Activated naive CD4-positive, alpha-beta T cell treated with anti-CD3 and anti-CD28 coated beads, Interleukin-2, amount 50 U/mL, for 16 hours (primary cell): Measurements from ENCODE around the gene ZFYVE9.

ENCODE experiments used
- DNase-seq: peaks from one replicate; pipeline ENCODE4 v3.0.0-alpha.2; 2020

Gene ZFYVE9

DNA sequence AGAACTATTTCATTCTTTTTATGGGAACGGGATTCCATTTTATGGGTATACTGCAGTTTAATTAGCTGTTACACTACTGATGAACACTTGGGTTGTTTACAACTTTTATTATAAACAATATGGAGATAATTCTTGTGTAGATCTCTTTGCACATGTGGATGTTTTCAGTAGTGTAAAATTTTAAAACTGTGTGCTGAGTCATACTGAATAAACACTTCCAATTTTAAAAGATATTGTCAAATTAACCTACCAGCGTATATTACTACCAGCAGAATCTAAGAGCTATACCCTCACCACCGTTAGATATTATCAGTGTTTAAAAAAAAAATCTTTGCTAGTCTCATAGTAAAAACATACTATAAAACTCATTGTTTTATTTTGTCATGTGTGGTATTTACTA lies 118.0 kb downstream of the ZFYVE9 start:
- DNase-seq, result no peak

DNA sequence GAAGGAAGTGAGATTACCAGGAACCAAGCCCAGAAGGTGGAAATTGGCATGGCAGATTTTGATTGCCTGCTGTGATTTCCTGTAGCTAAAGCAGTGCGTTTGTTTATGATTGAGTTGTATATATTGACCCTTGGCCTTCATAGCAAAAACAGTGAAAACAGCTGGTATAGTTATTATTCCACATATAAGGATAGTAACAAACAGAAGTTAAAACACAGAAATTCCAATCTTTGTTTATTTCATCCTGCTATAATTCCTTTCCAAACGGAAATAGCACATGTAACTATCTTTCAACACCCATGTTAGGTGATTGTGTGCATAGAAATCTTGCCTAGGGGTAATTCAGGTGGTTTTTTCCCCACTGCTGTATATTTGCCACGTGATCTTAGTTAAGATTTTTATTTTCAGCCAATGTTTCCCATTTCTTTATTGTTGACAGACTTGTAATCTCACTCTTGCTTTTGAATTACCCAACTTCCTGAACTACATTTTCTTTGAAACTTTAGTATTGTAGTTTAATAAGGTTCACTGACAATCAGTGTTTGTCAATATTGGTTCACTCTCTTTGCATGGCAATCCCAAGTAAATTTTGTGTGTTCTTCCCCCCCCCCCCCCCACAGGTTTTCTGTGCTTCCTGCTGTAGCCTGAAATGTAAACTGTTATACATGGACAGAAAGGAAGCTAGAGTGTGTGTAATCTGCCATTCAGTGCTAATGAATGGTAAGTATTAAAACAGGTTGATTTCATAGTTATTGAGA lies 121.4 kb downstream of the ZFYVE9 start:
- DNase-seq, result no peak

DNA sequence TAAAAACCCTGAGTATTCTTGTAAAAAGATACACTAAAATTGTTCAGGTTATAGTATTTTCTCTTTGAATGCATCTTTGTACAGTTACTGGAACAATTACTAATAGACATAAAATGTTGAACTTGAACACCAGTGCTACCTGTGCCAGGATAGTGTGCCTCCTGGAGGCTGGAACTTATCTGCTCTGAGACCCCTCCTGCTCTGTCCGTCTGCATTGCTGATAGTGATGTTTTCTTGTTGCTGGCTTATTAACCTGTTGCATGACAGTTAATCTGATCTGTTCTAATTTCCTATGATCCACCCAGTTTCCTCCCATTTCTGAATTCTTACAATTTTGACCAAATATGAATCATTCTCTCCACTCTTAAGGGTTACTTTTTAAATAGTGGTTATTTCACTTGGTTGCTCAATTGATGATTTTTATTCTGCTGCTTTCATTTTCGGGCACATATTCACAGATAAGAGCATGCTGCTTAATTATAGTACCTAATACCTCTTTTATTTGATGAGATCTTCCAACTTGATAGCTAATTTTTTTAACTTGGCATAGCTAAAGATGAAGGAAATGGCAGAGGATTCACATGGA lies 122.7 kb downstream of the ZFYVE9 start:
- DNase-seq, result no peak

DNA sequence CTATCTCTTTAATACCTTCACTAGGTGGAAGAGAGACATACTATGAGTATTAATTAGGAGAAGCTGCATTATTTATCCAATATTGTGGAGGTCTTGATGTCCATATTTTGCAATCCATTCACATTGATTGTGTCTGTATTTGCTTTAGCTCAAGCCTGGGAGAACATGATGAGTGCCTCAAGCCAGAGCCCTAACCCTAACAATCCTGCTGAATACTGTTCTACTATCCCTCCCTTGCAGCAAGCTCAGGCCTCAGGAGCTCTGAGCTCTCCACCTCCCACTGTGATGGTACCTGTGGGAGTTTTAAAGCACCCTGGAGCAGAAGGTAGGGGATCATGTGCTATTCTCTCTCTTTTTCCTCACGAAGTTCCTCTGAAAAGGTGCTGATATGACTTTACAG lies 124.6 kb downstream of the ZFYVE9 start:
- DNase-seq, result no peak

DNA sequence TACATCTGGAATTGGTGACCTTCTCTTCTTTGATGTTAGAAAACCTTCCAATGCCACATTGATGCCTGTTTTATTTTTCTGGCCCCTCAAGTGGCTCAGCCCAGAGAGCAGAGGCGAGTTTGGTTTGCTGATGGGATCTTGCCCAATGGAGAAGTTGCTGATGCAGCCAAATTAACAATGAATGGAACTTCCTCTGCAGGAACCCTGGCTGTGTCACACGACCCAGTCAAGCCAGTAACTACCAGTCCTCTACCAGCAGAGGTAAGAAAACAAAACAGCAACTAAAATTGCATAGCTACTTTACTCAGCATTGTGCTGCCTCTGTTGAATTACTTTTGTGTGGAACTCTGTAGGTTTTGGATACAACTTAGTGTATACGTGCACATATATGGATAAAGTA lies 126.5 kb downstream of the ZFYVE9 start:
- no peak for DNase-seq

DNA sequence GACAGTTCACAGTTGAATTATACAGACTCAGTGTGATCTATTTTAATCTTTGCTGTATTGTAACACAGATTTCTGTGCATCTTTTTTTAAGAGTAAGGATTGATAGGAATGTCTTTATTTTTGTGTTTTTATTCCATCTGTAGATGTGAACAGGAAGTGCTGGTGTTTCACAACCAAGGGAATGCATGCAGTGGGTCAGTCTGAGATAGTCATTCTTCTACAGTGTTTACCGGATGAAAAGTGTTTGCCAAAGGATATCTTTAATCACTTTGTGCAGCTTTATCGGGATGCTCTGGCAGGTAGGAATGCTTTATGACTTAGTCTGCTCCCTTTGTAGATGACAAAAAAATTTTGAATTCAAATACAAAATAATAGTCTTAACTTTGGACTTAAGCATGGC lies 139.6 kb downstream of the ZFYVE9 start:
- DNase-seq, result no peak

DNA sequence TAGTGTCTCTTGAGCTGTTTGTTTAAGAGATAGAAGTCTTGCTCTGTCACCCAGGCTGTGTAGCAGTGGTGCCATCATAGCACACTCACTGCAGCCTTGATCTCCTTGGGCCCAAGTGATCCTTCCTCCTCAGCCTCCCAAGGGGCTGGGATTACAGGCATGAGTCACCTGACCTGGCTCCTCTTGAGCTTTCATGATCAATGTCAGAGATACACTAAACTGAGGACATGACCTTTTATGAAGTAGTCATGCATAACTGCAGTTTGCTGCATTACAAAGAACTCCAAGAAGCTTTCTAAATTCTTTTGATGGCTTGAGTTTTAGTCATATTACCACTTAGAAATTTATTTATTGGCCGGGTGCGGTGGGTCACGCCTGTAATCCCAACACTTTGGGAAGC lies 146.4 kb downstream of the ZFYVE9 start:
- no peak for DNase-seq

DNA sequence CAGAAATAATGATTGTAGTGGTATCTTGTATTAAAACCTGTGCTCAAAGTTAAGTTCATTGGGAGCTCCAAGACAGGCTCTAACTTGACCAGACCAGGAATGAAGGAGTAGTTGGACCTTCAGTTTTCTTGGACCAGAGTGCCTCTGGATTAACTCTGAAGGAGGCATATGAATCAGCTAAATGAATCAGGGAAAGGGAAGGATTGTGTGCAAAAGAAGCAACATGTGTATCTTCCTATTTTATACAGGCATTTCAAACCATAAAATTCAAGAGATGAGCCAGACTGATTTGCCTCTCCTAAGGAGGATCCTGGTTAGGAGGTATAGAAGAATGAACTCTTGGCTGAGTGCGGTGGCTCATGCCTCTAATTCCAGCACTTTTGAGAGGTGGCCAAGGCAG lies 152.7 kb downstream of the ZFYVE9 start:
- no peak for DNase-seq

DNA sequence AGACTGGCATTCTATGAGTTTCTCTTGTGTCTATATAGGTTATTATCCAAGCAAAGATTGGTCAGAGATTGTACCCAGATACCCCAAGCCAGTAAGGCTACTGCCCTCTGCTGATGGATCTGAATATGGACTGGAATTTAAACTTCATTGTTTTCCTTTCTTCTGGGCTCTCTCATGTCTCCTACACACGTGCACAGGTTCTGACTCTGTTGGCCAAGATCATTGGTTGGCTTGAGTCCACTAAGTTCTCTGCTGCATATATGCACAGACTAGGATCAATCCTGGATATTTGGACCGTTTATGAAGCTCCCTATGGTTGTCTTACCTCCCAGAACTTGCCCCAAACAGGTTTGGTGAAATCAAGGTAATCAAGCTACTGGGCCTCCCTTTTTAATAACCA lies 154.5 kb downstream of the ZFYVE9 start:
- no peak for DNase-seq

DNA sequence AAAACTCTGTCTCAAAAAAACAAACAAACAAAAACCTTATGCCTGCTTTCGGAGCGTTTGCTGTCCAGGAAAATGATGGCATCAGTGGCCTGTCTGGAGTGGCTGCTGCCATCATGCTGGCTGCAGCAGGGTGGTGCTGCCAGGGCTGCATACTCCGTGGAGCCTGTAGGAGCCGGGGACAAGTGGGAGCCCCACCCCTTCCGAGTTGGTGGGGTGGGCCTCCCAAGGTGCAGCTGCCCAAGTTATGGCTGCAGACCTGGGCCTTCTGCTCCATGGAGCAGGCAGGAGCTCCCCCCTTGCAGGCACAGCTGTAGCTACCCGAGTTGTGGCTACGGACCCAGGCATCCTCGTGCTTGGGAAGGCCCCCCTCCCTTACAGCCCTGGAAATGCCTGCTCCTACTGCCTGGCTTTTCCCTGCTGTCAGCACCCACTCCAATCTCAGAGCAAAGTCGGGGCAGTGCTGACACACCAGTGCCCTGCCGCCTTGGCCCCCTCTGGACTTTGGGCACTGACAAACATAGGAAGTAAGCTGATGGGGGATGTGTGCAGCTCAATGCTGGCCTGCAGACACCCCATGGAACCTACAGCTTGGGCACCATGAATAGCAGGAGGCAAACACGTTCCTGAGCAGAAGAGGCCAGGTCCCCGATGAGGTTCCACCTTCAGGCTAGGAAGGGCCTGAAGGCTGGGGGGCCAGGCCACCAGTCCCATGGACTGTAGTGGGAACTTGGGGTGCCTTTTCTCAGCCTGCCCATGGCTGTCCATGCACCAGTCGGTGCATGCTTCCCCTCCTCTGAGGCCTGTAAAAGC lies 163.7 kb downstream of the ZFYVE9 start:
- no peak for DNase-seq

DNA sequence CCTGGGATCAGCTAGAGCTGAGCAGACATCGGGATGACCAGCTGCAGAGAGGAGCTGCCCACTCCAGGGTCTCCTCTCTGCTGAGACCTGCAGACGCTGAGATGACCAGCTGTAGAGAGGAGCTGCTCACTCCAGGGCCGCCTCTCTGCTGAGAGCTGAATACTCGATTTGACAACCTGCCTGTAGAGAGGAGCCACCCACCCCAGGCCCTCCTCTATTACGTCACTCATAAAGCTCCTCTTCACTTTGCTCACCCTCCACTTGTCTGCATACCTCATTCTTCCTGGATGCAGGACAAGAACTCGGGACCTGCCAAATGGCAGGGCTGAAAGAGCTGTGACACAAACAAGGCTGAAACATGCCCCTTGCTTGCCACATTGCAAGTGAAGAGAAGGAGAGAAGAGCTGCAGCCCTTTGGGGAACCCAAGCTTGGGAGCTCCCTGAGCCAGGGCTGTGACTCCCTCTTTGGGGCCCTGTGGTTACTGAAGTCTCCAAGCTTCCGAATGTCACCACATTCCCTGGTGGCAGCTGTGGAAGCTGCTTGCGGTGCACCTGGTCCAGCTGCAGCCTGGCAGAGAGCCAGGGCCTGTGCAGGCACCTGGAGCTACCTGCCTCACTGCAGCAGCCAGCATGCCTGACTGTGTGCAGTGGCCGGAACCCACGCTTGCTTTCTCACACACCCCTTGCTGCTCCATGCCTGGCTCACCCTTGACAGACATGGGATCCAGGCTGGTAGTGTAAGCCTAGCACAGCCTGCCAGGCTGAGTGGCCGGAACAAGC lies 164.5 kb downstream of the ZFYVE9 start:
- no peak for DNase-seq

DNA sequence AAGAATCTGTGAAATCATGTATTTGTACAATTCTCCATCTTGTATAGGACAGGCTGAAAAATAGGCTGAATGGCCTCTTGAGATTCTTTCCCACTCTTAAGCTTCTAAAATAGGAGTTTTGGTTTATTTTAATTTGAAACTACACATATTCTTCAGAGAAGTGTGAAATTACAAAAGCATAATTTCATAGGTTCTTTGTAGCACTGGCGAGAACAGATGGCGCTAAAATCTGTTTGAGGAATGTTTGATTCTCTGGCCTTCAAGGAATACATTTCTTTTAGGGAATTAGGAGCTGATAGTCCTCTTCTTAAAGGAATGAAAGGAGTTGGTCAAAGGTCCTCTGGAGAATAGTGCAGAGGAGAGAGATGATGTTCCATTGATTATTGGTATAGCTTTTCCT lies 179.2 kb downstream of the ZFYVE9 start:
- DNase-seq, result no peak

DNA sequence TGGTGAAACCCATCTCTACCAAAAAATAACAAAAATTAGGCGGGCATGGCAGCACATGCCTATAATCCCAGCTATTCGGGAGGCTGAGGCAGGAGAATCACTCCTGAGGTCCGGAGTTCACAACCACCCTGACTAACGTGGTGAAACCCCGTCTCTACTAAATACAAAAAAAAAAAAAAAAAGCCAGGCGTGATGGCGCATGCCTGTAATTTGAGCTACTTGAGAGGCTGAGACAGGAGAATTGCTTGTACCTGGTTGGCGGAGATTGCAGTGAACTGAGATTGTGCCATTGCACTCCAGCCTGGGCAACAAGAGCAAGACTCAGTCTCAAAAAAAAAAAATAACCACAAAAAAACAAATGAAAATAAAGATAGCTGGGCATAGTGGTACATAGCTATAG lies 181.8 kb downstream of the ZFYVE9 start:
- no peak for DNase-seq

DNA sequence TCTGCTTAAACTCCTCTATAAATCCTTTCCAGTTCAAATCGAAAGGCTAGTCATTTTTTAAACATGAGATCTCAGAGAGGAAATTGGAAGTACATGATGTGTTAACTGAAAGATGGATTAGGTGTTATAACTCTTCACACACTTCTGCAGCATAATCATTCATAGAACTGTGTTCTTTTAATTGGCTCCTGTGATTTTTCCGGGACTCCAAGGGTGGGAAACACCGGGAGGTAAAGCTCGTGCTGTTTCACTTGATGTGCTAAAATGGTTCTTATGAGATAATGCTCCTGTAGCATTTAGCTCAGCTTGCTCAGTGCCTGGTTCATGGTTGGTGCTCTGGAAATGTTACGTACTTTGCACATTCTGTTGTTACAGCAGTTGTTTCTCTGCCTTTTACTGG lies 183.9 kb downstream of the ZFYVE9 start:
- DNase-seq, result no peak

DNA sequence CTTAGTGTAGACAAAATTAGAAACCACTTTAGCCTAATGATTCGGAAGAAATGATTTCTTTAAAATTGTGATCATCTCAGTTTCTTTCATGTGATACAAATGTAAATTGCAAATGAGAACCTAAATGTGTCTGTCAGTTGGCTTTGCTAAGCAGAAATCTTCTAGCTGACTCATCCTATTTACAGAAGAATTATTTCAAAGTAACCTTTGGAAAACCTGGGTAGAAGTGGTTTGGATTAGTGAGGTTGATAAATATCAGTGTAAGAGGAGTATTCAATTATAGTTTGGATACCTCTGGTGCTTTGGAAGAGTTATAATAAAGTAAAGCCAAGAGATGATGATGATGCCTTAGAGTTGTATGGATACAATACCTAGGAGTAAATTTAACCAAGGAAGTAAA lies 186.7 kb downstream of the ZFYVE9 start:
- no peak for DNase-seq

DNA sequence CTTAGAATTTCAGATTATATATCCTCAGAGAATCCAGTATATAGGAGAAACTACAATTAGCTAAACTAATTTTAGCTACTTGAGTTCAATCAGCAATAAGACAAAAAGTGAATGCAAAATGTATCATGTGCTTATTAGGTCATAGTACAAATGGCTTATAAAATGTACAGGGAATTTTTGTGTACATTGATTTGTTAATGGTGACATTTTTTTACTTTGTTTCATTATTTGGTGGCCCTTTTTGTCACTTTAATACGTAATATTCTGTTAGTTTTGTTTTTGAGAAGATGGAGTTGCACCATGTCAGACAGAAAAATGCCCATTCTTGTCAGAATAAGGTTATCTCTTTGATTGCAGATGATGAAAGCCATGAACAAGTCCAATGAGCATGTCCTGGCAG lies 190.5 kb downstream of the ZFYVE9 start:
- DNase-seq, result no peak

DNA sequence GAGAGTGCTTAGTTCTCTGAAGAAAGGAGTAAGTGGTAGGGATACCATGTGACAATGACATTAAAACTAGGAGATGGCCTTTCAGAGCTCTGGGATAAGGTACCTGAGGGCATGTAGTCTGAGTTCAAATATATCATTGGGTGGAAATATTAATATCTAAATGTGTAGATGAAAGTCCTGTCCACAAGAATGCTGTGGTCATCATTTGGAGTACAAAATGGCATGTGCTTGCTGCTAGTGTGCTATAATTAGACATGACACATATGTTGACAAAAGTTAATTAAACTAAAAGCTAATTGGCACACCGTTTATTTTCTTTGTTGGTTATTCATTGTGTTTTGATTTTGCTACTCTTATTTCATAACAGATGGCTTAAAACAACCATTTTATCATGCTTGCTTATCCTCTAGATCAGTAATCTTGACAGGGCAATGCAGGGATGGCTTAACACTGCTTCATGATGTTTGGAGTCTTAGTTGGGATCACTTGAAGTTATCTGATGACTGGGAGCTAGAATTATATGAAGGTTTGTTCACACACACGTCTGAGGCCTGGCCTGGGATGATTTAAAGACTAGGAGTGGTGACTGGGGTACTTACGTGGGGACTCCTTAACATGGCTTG lies 193.1 kb downstream of the ZFYVE9 start:
- no peak for DNase-seq

DNA sequence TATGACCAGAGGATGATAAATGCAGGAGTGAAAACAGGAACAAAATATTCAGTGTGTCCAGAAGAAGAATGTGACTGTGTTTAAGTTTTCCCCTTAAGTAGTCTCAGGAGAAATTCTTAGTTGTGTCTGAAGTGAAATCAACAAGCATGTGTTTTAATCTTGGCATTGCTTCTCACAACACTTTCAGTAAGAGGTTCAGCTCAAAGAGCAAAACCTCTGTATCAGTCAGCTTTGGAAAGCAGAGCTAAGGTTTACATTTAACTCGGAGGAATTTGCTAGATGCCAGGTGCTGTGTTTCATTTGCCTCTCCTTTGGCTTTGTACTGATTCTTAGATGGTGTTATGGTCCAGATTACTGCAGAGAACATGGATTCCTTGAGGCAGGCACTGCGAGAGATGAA lies 195.6 kb downstream of the ZFYVE9 start:
- no peak for DNase-seq

DNA sequence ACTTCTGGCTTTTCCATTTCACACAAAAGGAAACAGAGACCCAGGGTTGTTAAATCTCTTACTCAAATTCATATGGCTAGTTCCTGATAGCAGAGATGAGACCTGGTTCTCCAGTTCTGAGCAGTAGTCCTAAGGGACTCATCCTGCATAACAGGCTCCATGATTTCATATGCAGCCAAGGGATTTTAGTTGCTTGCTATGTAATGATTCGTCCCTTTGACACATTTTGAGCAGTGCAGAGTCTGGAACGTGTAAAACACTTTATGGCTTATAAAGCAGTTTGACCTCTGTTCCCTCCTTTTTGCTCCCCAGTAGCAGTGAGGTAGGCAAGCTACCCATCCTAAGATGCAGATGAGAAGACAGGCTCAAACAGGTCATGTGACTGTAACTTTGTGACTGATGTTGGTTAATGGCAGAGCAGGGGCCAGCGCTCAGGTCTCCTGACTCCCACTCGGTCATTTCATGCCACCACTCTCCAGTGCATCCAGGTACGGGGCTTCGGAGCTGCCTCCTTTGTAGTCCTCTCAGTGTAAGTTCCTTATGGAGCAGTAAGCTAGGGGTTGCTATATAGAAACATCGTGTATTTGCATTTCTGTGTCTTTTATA lies 199.9 kb downstream of the ZFYVE9 start:
- DNase-seq, result no peak

DNA sequence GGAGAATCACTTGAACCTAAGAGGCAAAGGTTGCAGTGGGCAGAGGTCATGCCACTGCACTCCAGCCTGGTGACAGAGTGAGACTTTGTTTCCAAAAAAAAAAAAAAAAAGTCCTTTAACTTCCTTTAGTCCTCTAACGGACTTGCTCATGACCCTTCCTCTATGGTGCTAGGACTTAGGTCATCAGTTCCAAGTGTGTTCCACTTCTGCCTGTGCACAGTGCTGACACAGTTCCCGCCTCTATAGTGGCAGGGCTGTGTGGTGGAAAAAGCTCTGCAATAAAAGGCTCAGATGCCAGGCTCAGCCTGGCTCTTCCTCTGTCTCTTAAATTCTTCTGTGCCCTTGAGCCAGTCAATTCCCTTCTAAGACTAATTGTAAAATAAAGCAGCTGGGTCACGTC lies 202.1 kb downstream of the ZFYVE9 start:
- DNase-seq, result no peak

DNA sequence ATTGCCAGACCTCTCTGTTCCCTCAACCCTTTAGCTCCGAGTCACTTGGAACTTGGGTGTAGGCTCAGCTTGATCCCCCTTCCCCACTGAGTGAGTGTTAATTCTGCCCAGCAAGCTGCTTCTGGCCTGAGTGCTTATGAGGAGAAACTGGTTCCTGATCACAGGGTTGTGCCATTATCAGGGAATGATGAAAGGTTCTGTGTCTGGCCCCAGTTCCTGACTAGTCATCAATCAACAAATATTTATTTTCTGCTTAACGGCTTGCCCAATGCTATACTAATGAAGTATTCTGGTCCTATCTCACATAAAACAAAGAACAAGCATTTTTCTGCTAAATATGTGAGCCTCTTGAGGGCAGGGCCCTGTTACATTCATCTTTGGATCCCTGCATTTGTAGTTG lies 203.4 kb downstream of the ZFYVE9 start:
- DNase-seq, result no peak

DNA sequence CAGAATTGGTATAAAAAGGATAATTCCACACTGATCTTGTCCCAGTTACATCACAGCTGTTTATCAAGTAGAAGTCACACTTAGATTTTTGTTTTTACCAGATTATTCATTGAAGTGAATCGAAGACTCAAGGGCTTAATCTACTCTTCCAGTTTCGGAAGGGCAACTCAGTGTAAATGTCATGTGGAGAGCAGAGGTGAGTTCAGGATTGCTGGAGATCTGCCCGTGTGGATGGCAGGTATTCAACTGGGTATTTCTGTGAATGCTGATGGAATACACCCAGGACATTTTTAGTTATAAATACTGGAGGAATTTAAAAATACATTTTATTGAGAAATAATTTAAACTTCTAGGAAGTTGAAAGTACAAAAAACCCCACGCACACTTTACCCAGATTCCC lies 204.8 kb downstream of the ZFYVE9 start:
- no peak for DNase-seq
